Psoas muscle (tissue), 8 donors: ENCODE data around the gene KCNAB3. TPM values are rescaled to one million over a fixed set of nuclear protein-coding genes. Genes with fewer than 3 reads are reported as not detected.
A peak's percentile ranks its signal among the peaks of the same experiment; 100 is the strongest.

Source experiments
- ATAC-seq, 4 donors: fragments of 200-7000 bp; cut with Tn5 transposase; one replicate each; pipeline ENCODE4 v1.9.1; 2020; ENCODE audit warnings: moderate library complexity in 3 of 4, mild to moderate bottlenecking in 2 of 4
- DNase-seq, 2 donors: peaks; one replicate each; pipeline ENCODE4 v3.0.0-alpha.2; 2020
- H3K27ac ChIP-seq: fragments of 200-600 bp; one replicate; pipeline ENCODE4 v1.8.0; 2022
- H3K27me3 ChIP-seq, 3 donors: fragments of 200-600 bp in 1 of 3; one replicate each; pipeline versions ENCODE4 v1.6.1 to v1.8.0; 2013 to 2022; ENCODE audit warnings: low read length in 2 of 3, mild to moderate bottlenecking in 2 of 3, moderate library complexity in 1 of 3; ENCODE audit not compliant: insufficient read depth in 3 of 3
- H3K36me3 ChIP-seq, 2 donors: fragments of 200-600 bp in 1 of 2; one replicate each; pipeline versions ENCODE4 v1.6.1 to v1.8.0; 2013 to 2022; ENCODE audit warnings: low read depth in 1 of 2, mild to moderate bottlenecking in 1 of 2, moderate library complexity in 1 of 2; ENCODE audit not compliant: insufficient read depth in 1 of 2
- H3K4me1 ChIP-seq: fragments of 200-600 bp; one replicate; pipeline ENCODE4 v1.8.0; 2022
- H3K4me3 ChIP-seq: fragments of 200-600 bp; one replicate; pipeline ENCODE4 v1.8.0; 2022; ENCODE audit warnings: mild to moderate bottlenecking
- H3K9me3 ChIP-seq: fragments of 200-600 bp; one replicate; pipeline ENCODE4 v1.8.0; 2022
- CTCF ChIP-seq: fragments of 200-600 bp; IDR thresholded peaks from one replicate; pipeline ENCODE4 v1.8.0; 2022; ENCODE audit warnings: antibody characterized with exemption
- WGBS, 3 donors: extraction: QIAGEN DNeasy Blood & Tissue Kit; methylation state at CpG; one replicate each; pipeline versions ENCODE4 v1.1.6 to v1.1.7; 2013; 5-methylcytosine and 5-hydroxymethylcytosine counted together
- intact Hi-C, 2 donors: fragments of 100-400 bp; cut with DNase I; formaldehyde crosslinking; loops; one replicate each; pipeline versions ENCODE4 v1.11.0 to v1.14.2; 2022
- polyA plus RNA-seq, 3 donors: library from polyadenylated mRNA; stranded (reverse); fragments of 200-250 nt; gene quantifications; one replicate each; pipeline ENCODE4 v1.2.3, GENCODE V29; 2013
- total RNA-seq, 4 donors: library from RNA; stranded (reverse); fragmentation: NEBNext Ultra II Directional in 2 of 4; extraction: Animal tissue kit (Norgen Biotek cat#: 25700) in 2 of 4; gene quantifications; one replicate each; pipeline versions ENCODE4 v1.2.1 to v1.2.4, GENCODE V29; 2021 to 2023
- donor health status: healthy with polysubstance abuse.
- donor health status: DM: no; HTN: no; CAD: no; lungs with moderate emphysema.
- donor health status: Bipolar disorder and iron deficiency.
- donor health status: healthy.
- donor health status: DM: yes; HTN: yes; CAD: no.
- donor health status: DM: no; HTN: no; CAD: no.
- donor health status: DM: no; HTN: no; CAD: no.
- donor health status: DM: yes; HTN: yes; CAD: no.

KCNAB3 gene
- total and polyA plus RNA-seq, 7 donors = 0.18 to 0.77 (median 0.45) TPM; not detected in 1

DNA sequence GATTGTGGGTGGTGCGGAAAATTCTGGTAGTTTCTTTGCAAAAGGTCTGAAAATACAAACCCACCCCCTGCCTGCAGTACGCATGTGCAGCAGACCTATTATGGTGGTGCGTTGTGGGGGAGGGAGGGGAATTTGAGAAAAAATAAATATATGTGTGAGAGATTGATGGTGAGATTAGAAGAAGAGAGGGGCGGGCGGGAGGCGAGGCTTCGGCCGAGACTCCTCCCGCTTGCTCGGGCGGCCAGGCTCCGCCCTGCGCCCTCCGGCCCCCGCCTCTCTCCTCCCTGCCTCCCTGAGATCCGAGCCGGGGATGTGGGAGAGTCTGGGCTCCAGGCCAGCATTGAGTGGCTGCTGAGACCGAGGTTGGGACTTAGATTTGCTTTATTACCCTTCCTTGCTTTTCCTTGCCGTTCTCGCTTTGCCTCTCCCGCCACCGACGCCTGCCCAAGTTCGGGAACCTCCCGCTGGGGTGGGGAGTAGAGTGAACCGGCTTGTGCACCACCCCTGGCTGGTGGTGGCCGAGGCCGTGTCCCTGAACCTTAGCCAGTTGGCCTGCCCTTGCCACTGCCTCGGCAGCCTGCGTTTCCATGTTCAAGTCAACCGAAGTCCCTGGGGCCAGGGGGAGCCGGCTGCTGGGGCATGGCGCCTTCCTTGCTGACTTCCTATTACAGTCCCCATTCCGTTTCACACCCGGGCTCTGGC lies 42.0 kb downstream of the KCNAB3 start:
- Histone ChIP-seq H3K4me3 (peak overlapping the region; percentile 81), H3K4me1 (peaks cover 46% of the 10 kb centered on the region), H3K36me3 (peaks cover 0 to 6% of the 10 kb centered on the region in 2 donors), H3K27ac (peak overlapping the region; percentile 70), H3K9me3 (no peaks in the 10 kb centered on the region), H3K27me3 (peaks cover 0 to 30% (median 0%) of the 10 kb centered on the region in 3 donors)
- 0% methylated on average over 32 to 35 of the region's 35 CpGs for WGBS, 3 donors
- ATAC-seq (peak; percentile 77 to 83 (median 80)), DNase-seq (peak; percentile 90 to 92)
- TF ChIP-seq CTCF = no peak
- intact Hi-C loops = no loop called here

GRCh38 chr17:7887038-7887481 lies 42.6 kb downstream of the KCNAB3 start:
- DNase-seq (no peak), ATAC-seq (no peak)
- H3K36me3 ChIP-seq = peaks cover 0 to 6% of the 10 kb centered on the region in 2 donors
- WGBS, 3 donors = 3 to 9% (median 4%) methylated on average over 8 of the region's 8 CpGs
- H3K9me3 ChIP-seq = no peaks in the 10 kb centered on the region
- H3K27me3 ChIP-seq = peaks cover 0 to 32% (median 0%) of the 10 kb centered on the region in 3 donors
- H3K4me3 ChIP-seq = peak overlapping the region; percentile 81
- no peak for TF ChIP-seq CTCF
- intact Hi-C loops = no loop called here
- H3K27ac ChIP-seq = peak overlapping the region; percentile 66
- peaks cover 46% of the 10 kb centered on the region for H3K4me1 ChIP-seq

- intact Hi-C loops = no loop called here
- H3K27me3 ChIP-seq = peaks cover 0 to 36% (median 0%) of the 10 kb centered on the region in 3 donors
- peaks cover 46% of the 10 kb centered on the region for H3K4me1 ChIP-seq
- H3K9me3 ChIP-seq = no peaks in the 10 kb centered on the region
- no peak for TF ChIP-seq CTCF
- DNase-seq = no peak
- H3K27ac ChIP-seq = peak overlapping the region; percentile 66
- no peak for ATAC-seq
- peak overlapping the region; percentile 81 for H3K4me3 ChIP-seq
- 6 to 8% (median 7%) methylated on average over 28 to 30 of the region's 30 CpGs for WGBS, 3 donors
- peaks cover 0 to 6% of the 10 kb centered on the region in 2 donors for H3K36me3 ChIP-seq
These were observed 43.2 kb downstream of the KCNAB3 start for GRCh38 chr17:7886227-7887037.

- peak; percentile 40 to 59 for DNase-seq
- peaks cover 0 to under 1% of the 10 kb centered on the region in 2 donors for H3K36me3 ChIP-seq
- H3K27ac ChIP-seq = peak overlapping the region; percentile 66
- H3K4me1 ChIP-seq = peaks cover 46% of the 10 kb centered on the region
- H3K4me3 ChIP-seq = peak overlapping the region; percentile 81
- no peaks in the 10 kb centered on the region for H3K9me3 ChIP-seq
- intact Hi-C loops = no loop called here
- WGBS, 3 donors = 0 to 1% (median 0%) methylated on average over 32 to 64 of the region's 64 CpGs
- no peak for TF ChIP-seq CTCF
- H3K27me3 ChIP-seq = peaks cover 0 to 43% (median 0%) of the 10 kb centered on the region in 3 donors
- ATAC-seq = peak in 1 of 4 donors; percentile 8
These were observed 44.1 kb downstream of the KCNAB3 start for GRCh38 chr17:7885367-7886226.
